Activated CD4-positive, alpha-beta T cell treated with anti-CD3 and anti-CD28 coated beads, Interleukin-2, amount 50 U/mL, for 48 hours (primary cell): Measurements from ENCODE around the gene SLCO4A1.
A peak's percentile ranks its signal among the peaks of the same experiment; 100 is the strongest.
"Not testable (repeated sequence)": the region's sequence is repeated elsewhere in the genome, so short reads cannot be mapped to it uniquely, and the experiment has no call there.

Experiments
- DNase-seq, 2 experiments: peaks; one replicate each; pipeline ENCODE4 v3.0.0-alpha.2; 2020

Gene SLCO4A1

GRCh38 chr20:62667530-62668440, 25.5 kb downstream of the SLCO4A1 start:
- DNase-seq: no peak

- peak; percentile 28 to 54 for DNase-seq
Observed at GRCh38 chr20:62668441-62669027, 26.2 kb downstream of the SLCO4A1 start.

- no peak for DNase-seq
Observed at GRCh38 chr20:62669249-62669648, 26.9 kb downstream of the SLCO4A1 start.

- DNase-seq: no peak
Observed at GRCh38 chr20:62670156-62670555, 27.9 kb downstream of the SLCO4A1 start.

GRCh38 chr20:62670998-62671397, 28.7 kb downstream of the SLCO4A1 start:
- DNase-seq: no peak

- DNase-seq: no peak
Observed at GRCh38 chr20:62671765-62672164, 29.5 kb downstream of the SLCO4A1 start.

GRCh38 chr20:62674370-62674769, 32.1 kb downstream of the SLCO4A1 start:
- DNase-seq: no peak

GRCh38 chr20:62675156-62675876, 33.0 kb downstream of the SLCO4A1 start:
- DNase-seq: no peak

GRCh38 chr20:62675877-62676260, 33.6 kb downstream of the SLCO4A1 start:
- no peak for DNase-seq

GRCh38 chr20:62676976-62677375, 34.7 kb downstream of the SLCO4A1 start:
- DNase-seq: no peak

GRCh38 chr20:62677678-62678077, 35.4 kb downstream of the SLCO4A1 start:
- no peak for DNase-seq

GRCh38 chr20:62678553-62678952, 36.2 kb downstream of the SLCO4A1 start:
- no peak for DNase-seq

- no peak for DNase-seq
Observed at GRCh38 chr20:62679978-62680589, 37.8 kb downstream of the SLCO4A1 start.

GRCh38 chr20:62682912-62683517, 40.7 kb downstream of the SLCO4A1 start:
- DNase-seq: no peak

GRCh38 chr20:62683660-62684322, 41.5 kb downstream of the SLCO4A1 start:
- not testable (repeated sequence) for DNase-seq

- no peak for DNase-seq
Observed at GRCh38 chr20:62684981-62685380, 42.7 kb downstream of the SLCO4A1 start.

GRCh38 chr20:62685781-62686555, 43.7 kb downstream of the SLCO4A1 start:
- DNase-seq: no peak

- DNase-seq: no peak
Observed at GRCh38 chr20:62686869-62687830, 44.8 kb downstream of the SLCO4A1 start.

GRCh38 chr20:62688083-62688482, 45.8 kb downstream of the SLCO4A1 start:
- DNase-seq: no peak

- no peak for DNase-seq
Observed at GRCh38 chr20:62688855-62689460, 46.7 kb downstream of the SLCO4A1 start.
